Activated CD4-positive, alpha-beta T cell treated with anti-CD3 and anti-CD28 coated beads, Interleukin-2, amount 50 U/mL, for 24 hours (primary cell): ENCODE measurements around the gene SSR1.

Experiments used
- DNase-seq, 2 donors: peaks; one replicate each; pipeline ENCODE4 v3.0.0-alpha.2; 2020; ENCODE audit warnings: low read depth in 1 of 2, low spot score in 1 of 2

SSR1 gene

GRCh38 chr6:7240351-7240750, 72.6 kb downstream of the SSR1 start:
- no peak for DNase-seq

- no peak for DNase-seq
Measured at GRCh38 chr6:7239590-7239948, 73.4 kb downstream of the SSR1 start.

- DNase-seq = peak; percentile 18 to 71
Measured at GRCh38 chr6:7238900-7239589, 74.0 kb downstream of the SSR1 start.

- DNase-seq = no peak
Measured at GRCh38 chr6:7238526-7238899, 74.5 kb downstream of the SSR1 start.

- no peak for DNase-seq
Measured at GRCh38 chr6:7237653-7238188, 75.3 kb downstream of the SSR1 start.

GRCh38 chr6:7236306-7237209, 76.4 kb downstream of the SSR1 start:
- DNase-seq = no peak

- DNase-seq = no peak
Measured at GRCh38 chr6:7235712-7236305, 77.2 kb downstream of the SSR1 start.

GRCh38 chr6:7234547-7234946, 78.5 kb downstream of the SSR1 start:
- no peak for DNase-seq

GRCh38 chr6:7232351-7232750, 80.6 kb downstream of the SSR1 start:
- no peak for DNase-seq

GRCh38 chr6:7230956-7231713, 81.9 kb downstream of the SSR1 start:
- no peak for DNase-seq

- DNase-seq = no peak
Measured at GRCh38 chr6:7230327-7230691, 82.7 kb downstream of the SSR1 start.

GRCh38 chr6:7229376-7230326, 83.3 kb downstream of the SSR1 start:
- no peak for DNase-seq

- DNase-seq = no peak
Measured at GRCh38 chr6:7228662-7229375, 84.2 kb downstream of the SSR1 start.

GRCh38 chr6:7224731-7225130, 88.3 kb downstream of the SSR1 start:
- DNase-seq = no peak

- no peak for DNase-seq
Measured at GRCh38 chr6:7222197-7222596, 90.8 kb downstream of the SSR1 start.

- DNase-seq = no peak
Measured at GRCh38 chr6:7219310-7219709, 93.7 kb downstream of the SSR1 start.

- no peak for DNase-seq
Measured at GRCh38 chr6:7218406-7218988, 94.5 kb downstream of the SSR1 start.
